Glomerular visceral epithelial cell (primary cell): ENCODE data around the gene NUP214.
A peak's percentile ranks its signal among the peaks of the same experiment; 100 is the strongest.
"Not testable (repeated sequence)": the region's sequence is repeated elsewhere in the genome, so short reads cannot be mapped to it uniquely, and the experiment has no call there.

ENCODE experiments used
- DNase-seq: peaks from one replicate; pipeline ENCODE4 v3.0.0-alpha.2; 2016; ENCODE audit errors: extremely low spot score

Gene NUP214

GRCh38 chr9:131116281-131117120 is 8.9 kb upstream of the NUP214 start:
- DNase-seq = no peak

GRCh38 chr9:131117121-131117761 is 8.1 kb upstream of the NUP214 start:
- no peak for DNase-seq

GRCh38 chr9:131117762-131118145 is 7.6 kb upstream of the NUP214 start:
- DNase-seq = no peak

GRCh38 chr9:131119600-131119999 is 5.8 kb upstream of the NUP214 start:
- DNase-seq = no peak

- no peak for DNase-seq
Observed at GRCh38 chr9:131120620-131121228, 4.7 kb upstream of the NUP214 start.

GRCh38 chr9:131121346-131121745 is 4.0 kb upstream of the NUP214 start:
- no peak for DNase-seq

- DNase-seq = peak; percentile 30
Observed at GRCh38 chr9:131122158-131122557, 3.2 kb upstream of the NUP214 start.

- DNase-seq = no peak
Observed at GRCh38 chr9:131125038-131125287, 423 bp upstream of the NUP214 start.

- no peak for DNase-seq
Observed at GRCh38 chr9:131126059-131126426, 657 bp downstream of the NUP214 start.

- DNase-seq = no peak
Observed at GRCh38 chr9:131129183-131129582, 3.8 kb downstream of the NUP214 start.

- DNase-seq = no peak
Observed at GRCh38 chr9:131138676-131139075, 13.3 kb downstream of the NUP214 start.

GRCh38 chr9:131140112-131140511 is 14.7 kb downstream of the NUP214 start:
- DNase-seq = no peak

GRCh38 chr9:131140550-131140949 is 15.2 kb downstream of the NUP214 start:
- DNase-seq = no peak

- no peak for DNase-seq
Observed at GRCh38 chr9:131142160-131142559, 16.8 kb downstream of the NUP214 start.

GRCh38 chr9:131144201-131144600 is 18.8 kb downstream of the NUP214 start:
- no peak for DNase-seq

GRCh38 chr9:131145245-131145644 is 19.9 kb downstream of the NUP214 start:
- DNase-seq = no peak

GRCh38 chr9:131146186-131146585 is 20.8 kb downstream of the NUP214 start:
- DNase-seq = no peak

GRCh38 chr9:131148276-131148675 is 22.9 kb downstream of the NUP214 start:
- no peak for DNase-seq

- no peak for DNase-seq
Observed at GRCh38 chr9:131148966-131149687, 23.7 kb downstream of the NUP214 start.

- DNase-seq = no peak
Observed at GRCh38 chr9:131149688-131150053, 24.3 kb downstream of the NUP214 start.

- DNase-seq = no peak
Observed at GRCh38 chr9:131153595-131153994, 28.2 kb downstream of the NUP214 start.

GRCh38 chr9:131158673-131159072 is 33.3 kb downstream of the NUP214 start:
- not testable (repeated sequence) for DNase-seq
